HepG2 (cell line): ENCODE measurements around the gene GRB10. TPM values are rescaled to one million over a fixed set of nuclear protein-coding genes. Genes with fewer than 3 reads are reported as not detected.
"Not testable (repeated sequence)": the region's sequence is repeated elsewhere in the genome, so short reads cannot be mapped to it uniquely, and the experiment has no call there.

ENCODE experiments used
- ATAC-seq: fragments of 200-7000 bp; cut with Tn5 transposase; 3 replicates; pipeline ENCODE4 v1.9.1; 2020; ENCODE audit warnings: mild to moderate bottlenecking, moderate library complexity
- BruUV-seq: library from RNA; stranded (reverse); fragments of 400-500 nt; replicated peaks from 2 replicates; lab custom pipeline; 2021; lab: Mats Ljungman, UMichigan
- CTCF ChIA-PET: fragments of 300-600 bp; formaldehyde crosslinking; extraction: SDS; loops from one replicate; lab custom pipeline; 2021; ENCODE audit warnings: low total read pairs, inconsistent platforms, low intra/inter-chr PET ratio; lab: Yijun Ruan, JAX
- POLR2A ChIA-PET: fragments of 350-600 bp; sonication (Branson Sonifier 250); formaldehyde crosslinking; loops from one replicate; lab custom pipeline; 2020; ENCODE audit warnings: antibody characterized with exemption, inconsistent platforms; lab: Yijun Ruan, JAX
- DNase-seq: peaks from one replicate; pipeline ENCODE4 v3.0.0-alpha.2; 2015; ENCODE audit warnings: low spot score
- FAIRE-seq: peaks from 3 replicates; lab custom pipeline; 2011; peaks lifted over from hg19 to GRCh38; lab: Jason Lieb, UNC
- H2AFZ ChIP-seq: one replicate; pipeline ENCODE4 v1.6.1; 2011; ENCODE audit warnings: low read length, inconsistent platforms
- H3K27ac ChIP-seq: fragments of 300-600 bp; 3 replicates; pipeline ENCODE4 v1.8.0; 2011; ENCODE audit warnings: mixed run types, mild to moderate bottlenecking, mixed read lengths, low read length, inconsistent platforms; ENCODE audit not compliant: insufficient read depth; ENCODE audit errors: extremely low read length
- H3K27me3 ChIP-seq, 2 experiments: fragments of 200-600 bp in 1 of 2; 2 replicates in 1 of 2; 3 replicates in 1 of 2; pipeline versions ENCODE4 v1.6.0 to v1.8.0; 2011; ENCODE audit warnings: low read length in 2 of 2, mild to moderate bottlenecking in 2 of 2, moderate library complexity in 2 of 2, inconsistent platforms in 1 of 2; ENCODE audit not compliant: insufficient read depth in 2 of 2, control insufficient read depth in 1 of 2
- H3K36me3 ChIP-seq, 2 experiments: fragments of 200-600 bp in 1 of 2; replicated peaks in 1 of 2; 2 replicates in 1 of 2; 3 replicates in 1 of 2; pipeline versions ENCODE4 v1.5.1 to v1.8.0; 2011; ENCODE audit warnings: low read length in 2 of 2, inconsistent platforms in 1 of 2; ENCODE audit not compliant: insufficient read depth in 2 of 2, control insufficient read depth in 1 of 2
- H3K4me1 ChIP-seq: 2 replicates; pipeline ENCODE4 v1.5.1; 2012; ENCODE audit warnings: low read length, inconsistent platforms; ENCODE audit not compliant: insufficient read depth
- H3K4me2 ChIP-seq: 2 replicates; pipeline ENCODE4 v1.6.0; 2011; ENCODE audit warnings: low read depth, low read length, inconsistent platforms
- H3K4me3 ChIP-seq, 3 experiments: fragments of 200-600 bp in 1 of 3; sonication (generic), shearing (Covaris generic) in 1 of 3; replicated peaks in 1 of 3; 2 replicates each; pipeline ENCODE4 v1.5.1; 2011 to 2016; ENCODE audit warnings: low read length in 3 of 3, inconsistent platforms in 2 of 3, low read depth in 2 of 3, mild to moderate bottlenecking in 2 of 3, control low read depth in 1 of 3, mixed read lengths in 1 of 3; ENCODE audit not compliant: insufficient read depth in 1 of 3
- H3K79me2 ChIP-seq: one replicate; pipeline ENCODE4 v1.6.1; 2011; ENCODE audit warnings: low read length, inconsistent platforms; ENCODE audit not compliant: insufficient read depth
- H3K9ac ChIP-seq: 2 replicates; pipeline ENCODE4 v1.6.0; 2011; ENCODE audit warnings: mild to moderate bottlenecking, low read depth, low read length, inconsistent platforms; ENCODE audit not compliant: insufficient read depth
- H3K9me3 ChIP-seq: 2 replicates; pipeline ENCODE4 v1.5.1; 2012; ENCODE audit warnings: mild to moderate bottlenecking, low read length
- H4K20me1 ChIP-seq: 2 replicates; pipeline ENCODE4 v1.6.0; 2011; ENCODE audit warnings: inconsistent platforms, mild to moderate bottlenecking, low read length, moderate library complexity; ENCODE audit not compliant: insufficient read depth
- KAT8 ChIP-seq: IDR thresholded peaks from 2 replicates; pipeline ENCODE4 v1.6.1; 2016; ENCODE audit warnings: missing genetic modification reagents, missing compliant biosample characterization
- MEF2D ChIP-seq: sonication (generic); formaldehyde crosslinking; IDR thresholded peaks from 2 replicates; pipeline ENCODE4 v1.5.1; 2020; ENCODE audit warnings: mild to moderate bottlenecking, missing genetic modification reagents
- SETDB1 ChIP-seq: sonication (generic); formaldehyde crosslinking; IDR thresholded peaks from 2 replicates; pipeline ENCODE4 v1.5.1; 2020; ENCODE audit warnings: missing genetic modification reagents, mild to moderate bottlenecking, borderline replicate concordance
- ZNF746 ChIP-seq: sonication (generic); formaldehyde crosslinking; IDR thresholded peaks from 2 replicates; pipeline ENCODE4 v1.8.0; 2022; ENCODE audit warnings: mild to moderate bottlenecking, missing genetic modification reagents
- ZNF83 ChIP-seq: sonication (generic); formaldehyde crosslinking; IDR thresholded peaks from 2 replicates; pipeline ENCODE4 v1.4.0; 2020; ENCODE audit warnings: missing genetic modification reagents, mild to moderate bottlenecking, borderline replicate concordance
- WGBS: methylation state at CpG from one replicate; pipeline ENCODE4 v1.1.6; 2017; ENCODE audit warnings: low lambda C conversion rate; 5-methylcytosine and 5-hydroxymethylcytosine counted together
- in situ Hi-C: cut with HindIII; loops from 2 replicates; pipeline ENCODE4 v1.10.0; 2017; ENCODE audit warnings: low pct_unique_long_range_greater_than_20kb; ENCODE audit not compliant: extremely low pct_ligation_motif_present
- intact Hi-C: fragments of 100-400 bp; cut with micrococcal nuclease; formaldehyde crosslinking; loops from one replicate; pipeline ENCODE4 v1.10.0; 2022; ENCODE audit not compliant: unreplicated experiment
- polyA plus RNA-seq, 8 experiments: library from polyadenylated mRNA; depleted of rRNA in 3 of 8; stranded (reverse) in 7 of 8; unstranded in 1 of 8; fragments of >200 nt; fragmentation: Illumina TruSeq in 4 of 8; extraction: Trizol in 4 of 8; gene quantifications; 2 replicates each; pipeline versions ENCODE4 v1.2.1 to v1.2.3, GENCODE V29; 2011 to 2016; ENCODE audit warnings: low read depth in 4 of 8, missing spikeins in 1 of 8, mixed read lengths in 1 of 8; ENCODE audit not compliant: insufficient read depth in 1 of 8
- total RNA-seq, 5 experiments: library from RNA; depleted of rRNA; stranded (reverse); fragments of >200 nt; fragmentation: Illumina TruSeq; extraction: Trizol; gene quantifications; 2 replicates each; pipeline ENCODE4 v1.2.3, GENCODE V29; 2016; ENCODE audit warnings: low read depth in 1 of 5
- TF ChIP-seq, protein P1 (sequence below): sonication (generic); formaldehyde crosslinking; conservative IDR thresholded peaks from 2 replicates; pipeline ENCODE4 v1.4.0; 2020; ENCODE audit warnings: missing genetic modification reagents
- TF ChIP-seq, protein P2 (sequence below): sonication (generic); formaldehyde crosslinking; IDR thresholded peaks from 2 replicates; pipeline ENCODE4 v1.5.0; 2020; ENCODE audit warnings: missing genetic modification reagents, mild to moderate bottlenecking, borderline replicate concordance

Gene GRB10
- total and polyA plus RNA-seq, 2 of the 13 experiments (the other 11 are each of a cell fraction or from before 2014, with no cell fraction given): 4.0 to 6.8 TPM

DNA sequence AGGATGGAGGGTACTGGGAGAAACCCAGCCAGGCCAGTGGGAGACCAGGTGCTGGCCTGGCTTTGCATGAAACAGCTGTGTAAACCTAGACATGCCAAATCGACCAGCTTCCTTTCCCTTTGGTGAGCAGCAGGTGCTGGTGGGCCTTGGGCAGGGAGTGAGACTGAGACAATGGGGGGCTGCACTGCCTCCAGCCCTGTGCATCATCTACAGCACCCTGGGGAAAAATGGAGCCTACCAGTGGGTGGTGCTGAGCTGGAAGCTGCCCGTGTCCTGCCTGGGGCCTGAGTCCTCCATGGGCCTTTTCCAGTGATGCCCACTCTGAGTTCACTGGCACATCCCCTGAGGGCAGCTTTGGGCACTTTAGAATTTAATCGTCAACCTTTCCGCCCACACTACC, 198.3 kb downstream of the GRB10 start (continued):
- TF ChIP-seq ZNF83 (CRISPR knock-in tag): no peak
- TF ChIP-seq, protein P1, sequence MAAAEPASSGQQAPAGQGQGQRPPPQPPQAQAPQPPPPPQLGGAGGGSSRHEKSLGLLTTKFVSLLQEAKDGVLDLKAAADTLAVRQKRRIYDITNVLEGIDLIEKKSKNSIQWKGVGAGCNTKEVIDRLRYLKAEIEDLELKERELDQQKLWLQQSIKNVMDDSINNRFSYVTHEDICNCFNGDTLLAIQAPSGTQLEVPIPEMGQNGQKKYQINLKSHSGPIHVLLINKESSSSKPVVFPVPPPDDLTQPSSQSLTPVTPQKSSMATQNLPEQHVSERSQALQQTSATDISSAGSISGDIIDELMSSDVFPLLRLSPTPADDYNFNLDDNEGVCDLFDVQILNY (CRISPR knock-in tag): no peak
- TF ChIP-seq KAT8: no peak
- TF ChIP-seq, protein P2, sequence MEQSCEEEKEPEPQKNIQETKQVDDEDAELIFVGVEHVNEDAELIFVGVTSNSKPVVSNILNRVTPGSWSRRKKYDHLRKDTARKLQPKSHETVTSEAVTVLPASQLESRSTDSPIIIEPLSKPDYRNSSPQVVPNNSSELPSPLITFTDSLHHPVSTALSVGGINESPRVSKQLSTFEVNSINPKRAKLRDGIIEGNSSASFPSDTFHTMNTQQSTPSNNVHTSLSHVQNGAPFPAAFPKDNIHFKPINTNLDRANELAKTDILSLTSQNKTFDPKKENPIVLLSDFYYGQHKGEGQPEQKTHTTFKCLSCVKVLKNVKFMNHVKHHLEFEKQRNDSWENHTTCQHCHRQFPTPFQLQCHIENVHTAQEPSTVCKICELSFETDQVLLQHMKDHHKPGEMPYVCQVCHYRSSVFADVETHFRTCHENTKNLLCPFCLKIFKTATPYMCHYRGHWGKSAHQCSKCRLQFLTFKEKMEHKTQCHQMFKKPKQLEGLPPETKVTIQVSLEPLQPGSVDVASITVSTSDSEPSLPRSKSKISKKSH (CRISPR knock-in tag): no peak
- TF ChIP-seq MEF2D: no peak
- TF ChIP-seq ZNF746 (CRISPR knock-in tag): no peak
- TF ChIP-seq, all 625 proteins: peak for 0

DNA sequence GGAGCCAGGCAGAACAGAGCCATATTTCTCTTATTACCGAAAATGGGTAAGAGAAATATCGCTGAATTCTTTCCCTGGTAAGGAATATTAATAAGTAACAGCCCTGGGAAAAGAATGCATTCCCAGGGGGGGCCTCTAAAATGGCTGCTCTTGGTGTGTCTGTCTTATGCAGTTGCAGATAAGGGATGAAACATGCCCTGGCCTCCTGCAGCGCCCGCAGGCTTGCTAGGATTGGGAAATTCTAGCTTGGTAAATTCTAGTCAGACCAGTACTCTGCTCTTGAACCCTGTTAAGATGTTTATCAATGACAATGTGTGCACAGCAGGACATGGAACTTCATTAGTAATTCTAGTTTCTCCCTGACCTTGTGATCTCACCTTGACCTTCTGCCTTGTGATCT, 199.4 kb downstream of the GRB10 start:
- H3K79me2 ChIP-seq, BruUV-seq, H3K36me3 ChIP-seq, H3K27ac ChIP-seq, H2AFZ ChIP-seq, POLR2A ChIA-PET, ATAC-seq, H3K9ac ChIP-seq, intact Hi-C loops, H3K27me3 ChIP-seq, CTCF ChIA-PET, in situ Hi-C loops, H4K20me1 ChIP-seq, DNase-seq, H3K4me2 ChIP-seq, FAIRE-seq, H3K4me3 ChIP-seq: not testable (repeated sequence)
- 9% methylated on average over 4 of the region's 4 CpGs for WGBS
- Histone ChIP-seq H3K9me3 (peaks cover 16% of the 10 kb centered on the region), H3K4me1 (peaks cover 21% of the 10 kb centered on the region)
- peak; percentile 92 for TF ChIP-seq SETDB1 (CRISPR knock-in tag)

DNA sequence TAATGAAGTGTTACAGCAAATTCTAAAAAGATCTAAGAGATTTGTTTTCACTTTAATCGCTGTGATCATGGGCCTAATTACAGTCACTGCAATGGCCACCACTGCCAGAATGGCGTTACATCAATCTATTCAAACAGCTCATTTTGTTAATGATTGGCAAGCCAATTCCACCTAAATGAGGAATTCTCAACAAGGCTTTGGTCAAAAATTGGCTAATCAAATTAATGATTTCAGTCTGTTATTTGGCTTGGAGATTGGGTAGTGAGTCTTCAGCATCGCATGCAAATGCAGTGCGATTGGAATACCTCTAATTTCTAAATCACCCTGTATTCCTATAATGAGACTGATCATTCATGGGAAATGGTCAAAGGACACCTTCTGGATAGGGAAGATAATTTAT, 200.4 kb downstream of the GRB10 start:
- Histone ChIP-seq H3K9me3 (peaks cover 16% of the 10 kb centered on the region), H3K4me1 (peaks cover 21% of the 10 kb centered on the region)
- H3K4me2 ChIP-seq, CTCF ChIA-PET, ATAC-seq, intact Hi-C loops, POLR2A ChIA-PET, H3K9ac ChIP-seq, BruUV-seq, H3K36me3 ChIP-seq, H2AFZ ChIP-seq, H3K4me3 ChIP-seq, H3K79me2 ChIP-seq, FAIRE-seq, H3K27me3 ChIP-seq, in situ Hi-C loops, H3K27ac ChIP-seq, DNase-seq, H4K20me1 ChIP-seq: not testable (repeated sequence)
- WGBS: 77% methylated on average over 4 of the region's 4 CpGs

DNA sequence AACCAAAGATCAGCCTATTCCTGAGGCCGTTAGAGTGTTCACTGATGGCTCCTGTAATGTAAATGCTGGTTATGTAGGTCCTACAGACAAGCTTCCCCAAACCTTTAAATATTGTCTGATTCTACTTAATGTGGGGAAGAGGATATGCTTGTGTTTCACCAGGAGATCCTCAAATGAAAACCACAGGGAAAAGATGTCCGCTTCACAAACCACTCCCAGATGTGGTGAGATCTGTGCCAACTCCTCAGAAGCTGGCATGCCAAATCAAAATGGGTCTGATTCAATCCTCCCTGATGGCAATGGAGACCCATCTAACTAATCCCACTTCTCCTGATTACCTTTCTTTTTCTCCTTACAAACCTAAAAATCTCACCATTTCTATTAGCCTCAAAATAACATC, 202.0 kb downstream of the GRB10 start:
- H4K20me1 ChIP-seq, DNase-seq, H2AFZ ChIP-seq, H3K79me2 ChIP-seq, H3K36me3 ChIP-seq, H3K27me3 ChIP-seq, H3K9ac ChIP-seq, CTCF ChIA-PET, BruUV-seq, H3K27ac ChIP-seq, H3K4me3 ChIP-seq, ATAC-seq, in situ Hi-C loops, intact Hi-C loops, FAIRE-seq: not testable (repeated sequence)
- WGBS: 68% methylated on average over 2 of the region's 2 CpGs
- H3K4me2 ChIP-seq: peak overlapping the region; percentile 23; the same call in 1 of the 2 replicates
- POLR2A ChIA-PET: interaction anchor here (0.9 kb wide), 1 partner anchor 11 kb away, joined by 3 read pairs; no protein-coding TSS in a partner anchor
- H3K4me1 ChIP-seq: peaks cover 21% of the 10 kb centered on the region
- H3K9me3 ChIP-seq: peaks cover 16% of the 10 kb centered on the region
